Activated CD8-positive, alpha-beta memory T cell treated with anti-CD3 and anti-CD28 coated beads for 4 hours (primary cell): ENCODE measurements around the gene CACNA1C.

Experiments used
- DNase-seq, 2 donors: peaks; one replicate each; pipeline ENCODE4 v3.0.0-alpha.2; 2020; ENCODE audit warnings: low read depth in 2 of 2

The CACNA1C gene

GRCh38 chr12:2643576-2644135 lies 590.9 kb downstream of the CACNA1C start:
- no peak for DNase-seq

- no peak for DNase-seq
These were observed 592.1 kb downstream of the CACNA1C start for GRCh38 chr12:2644683-2645405.

GRCh38 chr12:2645460-2645859 lies 592.7 kb downstream of the CACNA1C start:
- DNase-seq = no peak

- DNase-seq = no peak
These were observed 593.6 kb downstream of the CACNA1C start for GRCh38 chr12:2646341-2646740.

GRCh38 chr12:2647186-2647585 lies 594.4 kb downstream of the CACNA1C start:
- DNase-seq = no peak

- no peak for DNase-seq
These were observed 595.6 kb downstream of the CACNA1C start for GRCh38 chr12:2648406-2648805.

GRCh38 chr12:2649201-2650030 lies 596.6 kb downstream of the CACNA1C start:
- DNase-seq = no peak

- no peak for DNase-seq
These were observed 597.7 kb downstream of the CACNA1C start for GRCh38 chr12:2650261-2651067.

- DNase-seq = no peak
These were observed 598.5 kb downstream of the CACNA1C start for GRCh38 chr12:2651068-2651965.

- no peak for DNase-seq
These were observed 599.2 kb downstream of the CACNA1C start for GRCh38 chr12:2652011-2652400.

GRCh38 chr12:2652401-2653081 lies 599.8 kb downstream of the CACNA1C start:
- no peak for DNase-seq

- no peak for DNase-seq
These were observed 600.7 kb downstream of the CACNA1C start for GRCh38 chr12:2653461-2653965.

GRCh38 chr12:2654311-2654710 lies 601.5 kb downstream of the CACNA1C start:
- DNase-seq = no peak

- DNase-seq = no peak
These were observed 602.0 kb downstream of the CACNA1C start for GRCh38 chr12:2654741-2655140.

- DNase-seq = no peak
These were observed 609.7 kb downstream of the CACNA1C start for GRCh38 chr12:2662524-2662923.

GRCh38 chr12:2664721-2665577 lies 612.2 kb downstream of the CACNA1C start:
- no peak for DNase-seq

GRCh38 chr12:2666411-2666810 lies 613.6 kb downstream of the CACNA1C start:
- DNase-seq = no peak

- DNase-seq = no peak
These were observed 614.1 kb downstream of the CACNA1C start for GRCh38 chr12:2666846-2667245.
